HepG2 (cell line): Measurements from ENCODE around the gene MLN. TPM values are rescaled to one million over a fixed set of nuclear protein-coding genes. Genes with fewer than 3 reads are reported as not detected.
A peak's percentile ranks its signal among the peaks of the same experiment; 100 is the strongest.

Source experiments
- ATAD3A ChIP-seq: sonication (generic); formaldehyde crosslinking; IDR thresholded peaks from 2 replicates; pipeline ENCODE4 v1.4.0; 2020; ENCODE audit warnings: missing genetic modification reagents
- CBFB ChIP-seq: sonication (generic); formaldehyde crosslinking; IDR thresholded peaks from 2 replicates; pipeline ENCODE4 v1.4.0; 2020; ENCODE audit warnings: missing genetic modification reagents
- FOXM1 ChIP-seq: sonication (generic); formaldehyde crosslinking; IDR thresholded peaks from 2 replicates; pipeline ENCODE4 v1.5.0; 2020; ENCODE audit warnings: missing genetic modification reagents
- FOXP1 ChIP-seq, 2 experiments: fragments of 450-650 bp in 1 of 2; IDR thresholded peaks; 2 replicates each; pipeline ENCODE4 v1.6.1; 2017 to 2018; ENCODE audit warnings: antibody characterized with exemption in 1 of 2
- HHEX ChIP-seq: IDR thresholded peaks from 2 replicates; pipeline ENCODE4 v1.6.1; 2016; ENCODE audit warnings: control low read depth
- HMGA1 ChIP-seq: sonication (generic); formaldehyde crosslinking; conservative IDR thresholded peaks from 2 replicates; pipeline ENCODE4 v1.4.0; 2020; ENCODE audit warnings: missing genetic modification reagents
- HNRNPL ChIP-seq: fragments of 200-400 bp; formaldehyde crosslinking; IDR thresholded peaks from 2 replicates; pipeline ENCODE4 v1.6.1; 2017; ENCODE audit warnings: mild to moderate bottlenecking, low read depth, low read length
- KLF9 ChIP-seq: IDR thresholded peaks from 2 replicates; pipeline ENCODE4 v1.6.1; 2016; ENCODE audit warnings: low read depth
- NR2C2 ChIP-seq: sonication (generic); formaldehyde crosslinking; IDR thresholded peaks from 2 replicates; pipeline ENCODE4 v1.4.0; 2020; ENCODE audit warnings: missing genetic modification reagents, mild to moderate bottlenecking, moderate library complexity, borderline replicate concordance
- RAD51 ChIP-seq: fragments of 450-650 bp; IDR thresholded peaks from 2 replicates; pipeline ENCODE4 v1.6.1; 2016; ENCODE audit warnings: borderline replicate concordance
- RFX1 ChIP-seq: fragments of 450-650 bp; IDR thresholded peaks from 2 replicates; pipeline ENCODE4 v1.6.1; 2017
- SMARCC2 ChIP-seq: fragments of 450-650 bp; IDR thresholded peaks from 2 replicates; pipeline ENCODE4 v1.6.1; 2017; ENCODE audit warnings: antibody characterized with exemption, mild to moderate bottlenecking
- SRSF9 ChIP-seq: fragments of 200-400 bp; formaldehyde crosslinking; IDR thresholded peaks from 2 replicates; pipeline ENCODE4 v1.6.1; 2018; ENCODE audit warnings: borderline replicate concordance, mild to moderate bottlenecking, low read depth, low read length; ENCODE audit not compliant: insufficient read depth, poor library complexity, severe bottlenecking
- SUZ12 ChIP-seq: fragments of 150-350 bp; IDR thresholded peaks from 2 replicates; pipeline ENCODE4 v1.6.1; 2014; ENCODE audit warnings: low read depth, low read length
- TBX3 ChIP-seq: fragments of 450-650 bp; IDR thresholded peaks from 2 replicates; pipeline ENCODE4 v1.6.1; 2017; ENCODE audit warnings: antibody characterized with exemption, mild to moderate bottlenecking, inconsistent platforms, borderline replicate concordance
- XBP1 ChIP-seq: sonication (generic); formaldehyde crosslinking; IDR thresholded peaks from 2 replicates; pipeline ENCODE4 v1.5.0; 2020; ENCODE audit warnings: missing genetic modification reagents
- YEATS4 ChIP-seq: sonication (generic); formaldehyde crosslinking; IDR thresholded peaks from 2 replicates; pipeline ENCODE4 v1.4.0; 2020; ENCODE audit warnings: missing genetic modification reagents, borderline replicate concordance
- ZBTB1 ChIP-seq: sonication (generic); formaldehyde crosslinking; IDR thresholded peaks from 2 replicates; pipeline ENCODE4 v1.4.0; 2020; ENCODE audit warnings: missing genetic modification reagents, borderline replicate concordance
- ZBTB3 ChIP-seq: sonication (generic); formaldehyde crosslinking; IDR thresholded peaks from 2 replicates; pipeline ENCODE4 v1.4.0; 2020; ENCODE audit warnings: low read depth, mild to moderate bottlenecking, moderate library complexity, missing genetic modification reagents, borderline replicate concordance
- ZFP36 ChIP-seq: fragments of 150-350 bp; IDR thresholded peaks from 2 replicates; pipeline ENCODE4 v1.6.1; 2018; ENCODE audit warnings: borderline replicate concordance, low read length, low read depth; ENCODE audit not compliant: partially characterized antibody
- ZFP41 ChIP-seq: sonication (generic); formaldehyde crosslinking; IDR thresholded peaks from 2 replicates; pipeline ENCODE4 v1.4.0; 2020; ENCODE audit warnings: mild to moderate bottlenecking, missing genetic modification reagents, borderline replicate concordance
- ZNF335 ChIP-seq: sonication (generic); formaldehyde crosslinking; IDR thresholded peaks from 2 replicates; pipeline ENCODE4 v1.4.0; 2020; ENCODE audit warnings: missing genetic modification reagents
- ZNF343 ChIP-seq: sonication (generic); formaldehyde crosslinking; IDR thresholded peaks from 2 replicates; pipeline ENCODE4 v1.4.0; 2020; ENCODE audit warnings: mild to moderate bottlenecking, missing genetic modification reagents
- ZNF496 ChIP-seq: sonication (generic); formaldehyde crosslinking; IDR thresholded peaks from 2 replicates; pipeline ENCODE4 v1.8.1; 2023; ENCODE audit warnings: mild to moderate bottlenecking, moderate library complexity, missing genetic modification reagents; ENCODE audit not compliant: insufficient replicate concordance
- ZNF546 ChIP-seq: sonication (generic); formaldehyde crosslinking; conservative IDR thresholded peaks from 2 replicates; pipeline ENCODE4 v1.8.1; 2023; ENCODE audit warnings: mild to moderate bottlenecking, missing genetic modification reagents
- ZNF672 ChIP-seq: sonication (generic); formaldehyde crosslinking; IDR thresholded peaks from 2 replicates; pipeline ENCODE4 v1.8.1; 2022; ENCODE audit warnings: missing genetic modification reagents
- ZNF83 ChIP-seq: sonication (generic); formaldehyde crosslinking; IDR thresholded peaks from 2 replicates; pipeline ENCODE4 v1.4.0; 2020; ENCODE audit warnings: missing genetic modification reagents, mild to moderate bottlenecking, borderline replicate concordance
- ZSCAN12 ChIP-seq: sonication (generic); formaldehyde crosslinking; IDR thresholded peaks from 2 replicates; pipeline ENCODE4 v1.9.0; 2021; ENCODE audit warnings: mild to moderate bottlenecking, missing genetic modification reagents
- ZSCAN9 ChIP-seq: IDR thresholded peaks from 2 replicates; pipeline ENCODE4 v1.6.1; 2016; ENCODE audit warnings: borderline replicate concordance
- polyA plus RNA-seq, 8 experiments: library from polyadenylated mRNA; depleted of rRNA in 3 of 8; stranded (reverse) in 7 of 8; unstranded in 1 of 8; fragments of >200 nt; fragmentation: Illumina TruSeq in 4 of 8; extraction: Trizol in 4 of 8; gene quantifications; 2 replicates each; pipeline versions ENCODE4 v1.2.1 to v1.2.3, GENCODE V29; 2011 to 2016; ENCODE audit warnings: low read depth in 4 of 8, missing spikeins in 1 of 8, mixed read lengths in 1 of 8; ENCODE audit not compliant: insufficient read depth in 1 of 8
- total RNA-seq, 5 experiments: library from RNA; depleted of rRNA; stranded (reverse); fragments of >200 nt; fragmentation: Illumina TruSeq; extraction: Trizol; gene quantifications; 2 replicates each; pipeline ENCODE4 v1.2.3, GENCODE V29; 2016; ENCODE audit warnings: low read depth in 1 of 5
- TF ChIP-seq, protein P1 (sequence below): sonication (generic); formaldehyde crosslinking; IDR thresholded peaks from 2 replicates; pipeline ENCODE4 v1.4.0; 2020; ENCODE audit warnings: missing genetic modification reagents
- TF ChIP-seq, protein P2 (sequence below): sonication (generic); formaldehyde crosslinking; IDR thresholded peaks from 2 replicates; pipeline ENCODE4 v1.5.1; 2020; ENCODE audit warnings: missing genetic modification reagents, mild to moderate bottlenecking, borderline replicate concordance
- TF ChIP-seq, protein P3 (sequence below): sonication (generic); formaldehyde crosslinking; IDR thresholded peaks from 2 replicates; pipeline ENCODE4 v1.5.0; 2020; ENCODE audit warnings: mild to moderate bottlenecking, missing genetic modification reagents, moderate library complexity

MLN gene
- total and polyA plus RNA-seq, 2 of the 13 experiments (the other 11 are each of a cell fraction or from before 2014, with no cell fraction given): not detected

DNA sequence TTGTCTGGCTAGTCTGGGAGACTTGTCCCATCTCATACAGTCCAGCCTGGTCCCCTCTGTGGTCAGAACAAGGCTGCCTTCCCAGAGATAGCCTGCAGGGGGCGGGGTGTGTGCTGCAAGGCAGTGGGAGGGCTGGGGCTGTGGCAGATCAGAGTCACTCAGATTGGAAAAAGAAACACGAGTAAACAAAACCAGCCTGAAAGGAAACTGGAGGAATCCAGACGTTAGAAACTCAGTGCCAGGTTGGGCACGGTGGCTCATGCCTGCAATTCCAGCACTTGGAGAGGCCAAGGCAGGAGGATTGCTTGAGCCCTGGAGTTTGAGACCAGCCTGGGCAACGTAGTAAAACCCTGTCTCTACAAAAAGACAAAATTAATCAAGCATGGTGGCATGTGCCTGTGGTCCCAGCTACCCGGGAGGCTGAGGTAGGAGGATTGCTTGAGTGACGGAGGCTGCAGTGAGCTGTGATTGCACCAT is 35.1 kb downstream of the MLN start (continued):
- no peak for TF ChIP-seq ZBTB3 (CRISPR knock-in tag)
- TF ChIP-seq HMGA1 (CRISPR knock-in tag): no peak
- TF ChIP-seq ZSCAN9 (CRISPR knock-in tag): no peak
- no peak for TF ChIP-seq TBX3
- TF ChIP-seq ZNF546: no peak
- TF ChIP-seq, protein P1, sequence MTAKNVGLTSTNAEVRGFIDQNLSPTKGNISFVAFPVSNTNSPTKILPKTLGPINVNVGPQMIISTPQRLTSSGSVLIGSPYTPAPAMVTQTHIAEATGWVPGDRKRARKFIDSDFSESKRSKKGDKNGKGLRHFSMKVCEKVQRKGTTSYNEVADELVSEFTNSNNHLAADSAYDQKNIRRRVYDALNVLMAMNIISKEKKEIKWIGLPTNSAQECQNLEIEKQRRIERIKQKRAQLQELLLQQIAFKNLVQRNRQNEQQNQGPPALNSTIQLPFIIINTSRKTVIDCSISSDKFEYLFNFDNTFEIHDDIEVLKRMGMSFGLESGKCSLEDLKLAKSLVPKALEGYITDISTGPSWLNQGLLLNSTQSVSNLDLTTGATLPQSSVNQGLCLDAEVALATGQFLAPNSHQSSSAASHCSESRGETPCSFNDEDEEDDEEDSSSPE (CRISPR knock-in tag): no peak
- TF ChIP-seq ZFP41 (CRISPR knock-in tag): no peak
- TF ChIP-seq ZNF496 (CRISPR knock-in tag): no peak
- TF ChIP-seq, protein P2, sequence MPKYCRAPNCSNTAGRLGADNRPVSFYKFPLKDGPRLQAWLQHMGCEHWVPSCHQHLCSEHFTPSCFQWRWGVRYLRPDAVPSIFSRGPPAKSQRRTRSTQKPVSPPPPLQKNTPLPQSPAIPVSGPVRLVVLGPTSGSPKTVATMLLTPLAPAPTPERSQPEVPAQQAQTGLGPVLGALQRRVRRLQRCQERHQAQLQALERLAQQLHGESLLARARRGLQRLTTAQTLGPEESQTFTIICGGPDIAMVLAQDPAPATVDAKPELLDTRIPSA (CRISPR knock-in tag): no peak
- no peak for TF ChIP-seq FOXM1 (CRISPR knock-in tag)
- TF ChIP-seq SUZ12: 0 out of 2 replicates have a peak, but pooled peaks have one; percentile 15
- TF ChIP-seq, protein P3, sequence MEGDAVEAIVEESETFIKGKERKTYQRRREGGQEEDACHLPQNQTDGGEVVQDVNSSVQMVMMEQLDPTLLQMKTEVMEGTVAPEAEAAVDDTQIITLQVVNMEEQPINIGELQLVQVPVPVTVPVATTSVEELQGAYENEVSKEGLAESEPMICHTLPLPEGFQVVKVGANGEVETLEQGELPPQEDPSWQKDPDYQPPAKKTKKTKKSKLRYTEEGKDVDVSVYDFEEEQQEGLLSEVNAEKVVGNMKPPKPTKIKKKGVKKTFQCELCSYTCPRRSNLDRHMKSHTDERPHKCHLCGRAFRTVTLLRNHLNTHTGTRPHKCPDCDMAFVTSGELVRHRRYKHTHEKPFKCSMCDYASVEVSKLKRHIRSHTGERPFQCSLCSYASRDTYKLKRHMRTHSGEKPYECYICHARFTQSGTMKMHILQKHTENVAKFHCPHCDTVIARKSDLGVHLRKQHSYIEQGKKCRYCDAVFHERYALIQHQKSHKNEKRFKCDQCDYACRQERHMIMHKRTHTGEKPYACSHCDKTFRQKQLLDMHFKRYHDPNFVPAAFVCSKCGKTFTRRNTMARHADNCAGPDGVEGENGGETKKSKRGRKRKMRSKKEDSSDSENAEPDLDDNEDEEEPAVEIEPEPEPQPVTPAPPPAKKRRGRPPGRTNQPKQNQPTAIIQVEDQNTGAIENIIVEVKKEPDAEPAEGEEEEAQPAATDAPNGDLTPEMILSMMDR (CRISPR knock-in tag): peak; percentile 94
- TF ChIP-seq ZNF343 (CRISPR knock-in tag): no peak
- no peak for TF ChIP-seq ZSCAN12 (CRISPR knock-in tag)
- TF ChIP-seq ZFP36: peak; percentile 39
- TF ChIP-seq YEATS4 (CRISPR knock-in tag): no peak
- TF ChIP-seq SMARCC2: no peak
- TF ChIP-seq FOXP1 (IDR thresholded peaks at IDR 0.05): no peak
- TF ChIP-seq FOXP1 (CRISPR knock-in tag; IDR thresholded peaks at IDR 0.05): 0 out of 2 replicates have a peak, but pooled peaks have one; percentile 13
- no peak for TF ChIP-seq ATAD3A (CRISPR knock-in tag)
- TF ChIP-seq ZNF83 (CRISPR knock-in tag): no peak
- no peak for TF ChIP-seq CBFB
- TF ChIP-seq HHEX (CRISPR knock-in tag): no peak
- no peak for TF ChIP-seq ZBTB1 (CRISPR knock-in tag)
- no peak for TF ChIP-seq NR2C2 (CRISPR knock-in tag)
- no peak for TF ChIP-seq HNRNPL
- no peak for TF ChIP-seq XBP1
- TF ChIP-seq RFX1: no peak
- no peak for TF ChIP-seq SRSF9
- TF ChIP-seq ZNF672 (CRISPR knock-in tag): no peak
- no peak for TF ChIP-seq RAD51
- TF ChIP-seq KLF9 (CRISPR knock-in tag): no peak
- TF ChIP-seq ZNF335 (CRISPR knock-in tag): 0 out of 2 replicates have a peak, but pooled peaks have one; percentile 27
